Natural killer cell treated with Interleukin-12 subunit alpha and Interleukin-12 subunit beta and Interleukin-15 and Interleukin-18, amount 100 ng/mL, for 72 hours (primary cell): Measurements from ENCODE around the gene KCNMA1. TPM values are rescaled to one million over a fixed set of nuclear protein-coding genes. Genes with fewer than 3 reads are reported as not detected.

ENCODE experiments used
- ATAC-seq, 2 donors: fragments of 150-1000 bp; cut with Tn5 transposase in 1 of 2; sonication (Bioruptor Pico), chemical (Tn5 transposase) in 1 of 2; 2 replicates each; pipeline ENCODE4 v1.10.0; 2021
- DNase-seq: peaks from one replicate; pipeline ENCODE4 v3.0.0; 2022; ENCODE audit warnings: low spot score
- H3K27ac Mint-ChIP-seq, 2 donors: 1 replicate in 1 of 2; 2 replicates in 1 of 2; pipeline ENCODE4 v1.8.0; 2022; ENCODE audit warnings: mixed read lengths in 2 of 2, mild to moderate bottlenecking in 1 of 2, moderate library complexity in 1 of 2
- H3K27me3 Mint-ChIP-seq, 2 donors: 1 replicate in 1 of 2; 2 replicates in 1 of 2; pipeline ENCODE4 v1.8.0; 2022; ENCODE audit warnings: mixed read lengths in 2 of 2
- H3K36me3 Mint-ChIP-seq: one replicate; pipeline ENCODE4 v1.8.0; 2022; ENCODE audit warnings: mixed read lengths
- H3K4me1 Mint-ChIP-seq, 2 donors: 1 replicate in 1 of 2; 2 replicates in 1 of 2; pipeline ENCODE4 v1.8.0; 2022; ENCODE audit warnings: low read depth in 2 of 2, mixed read lengths in 2 of 2, mild to moderate bottlenecking in 1 of 2
- H3K4me3 Mint-ChIP-seq: one replicate; pipeline ENCODE4 v1.8.0; 2022; ENCODE audit warnings: mixed read lengths
- H3K9me3 Mint-ChIP-seq: 2 replicates; pipeline ENCODE4 v1.8.0; 2022; ENCODE audit warnings: mixed read lengths
- total RNA-seq, 2 donors: library from RNA; stranded (reverse); gene quantifications; one replicate each; pipeline ENCODE4 v1.2.3, GENCODE V29; 2022

KCNMA1 gene
- total RNA-seq, 2 donors from 2014 or later: 2.8 TPM; not detected in 1

GRCh38 chr10:77478962-77479359 lies 158.6 kb downstream of the KCNMA1 start:
- no peak for DNase-seq
- Mint-ChIP-seq H3K9me3 (no peaks in the 10 kb centered on the region), H3K4me3 (no peak overlapping the region), H3K4me1 (no peaks in the 10 kb centered on the region), H3K27me3 (peaks cover 5 to 17% of the 10 kb centered on the region in 2 donors), H3K27ac (no peak overlapping the region), H3K36me3 (no peaks in the 10 kb centered on the region)
- no peak for ATAC-seq

GRCh38 chr10:77478247-77478961 lies 159.2 kb downstream of the KCNMA1 start:
- Mint-ChIP-seq H3K4me1 (no peaks in the 10 kb centered on the region), H3K27me3 (peaks cover 2 to 17% of the 10 kb centered on the region in 2 donors), H3K4me3 (no peak overlapping the region), H3K27ac (no peak overlapping the region), H3K36me3 (no peaks in the 10 kb centered on the region), H3K9me3 (no peaks in the 10 kb centered on the region)
- DNase-seq (no peak), ATAC-seq (no peak)

GRCh38 chr10:77475522-77475921 lies 162.1 kb downstream of the KCNMA1 start:
- H3K4me3 Mint-ChIP-seq: no peak overlapping the region
- no peaks in the 10 kb centered on the region for H3K4me1 Mint-ChIP-seq
- no peak for DNase-seq
- peaks cover 0 to 17% of the 10 kb centered on the region in 2 donors for H3K27me3 Mint-ChIP-seq
- no peaks in the 10 kb centered on the region for H3K36me3 Mint-ChIP-seq
- H3K9me3 Mint-ChIP-seq: no peaks in the 10 kb centered on the region
- no peak overlapping the region for H3K27ac Mint-ChIP-seq
- no peak for ATAC-seq

- Mint-ChIP-seq H3K27ac (no peak overlapping the region), H3K4me3 (no peak overlapping the region), H3K27me3 (peaks cover 0 to 17% of the 10 kb centered on the region in 2 donors), H3K36me3 (no peaks in the 10 kb centered on the region), H3K9me3 (no peaks in the 10 kb centered on the region), H3K4me1 (no peaks in the 10 kb centered on the region)
- DNase-seq (no peak), ATAC-seq (no peak)
These were observed 162.7 kb downstream of the KCNMA1 start for GRCh38 chr10:77474939-77475338.

GRCh38 chr10:77474386-77474785 lies 163.2 kb downstream of the KCNMA1 start:
- ATAC-seq: no peak
- no peaks in the 10 kb centered on the region for H3K4me1 Mint-ChIP-seq
- no peaks in the 10 kb centered on the region for H3K36me3 Mint-ChIP-seq
- H3K9me3 Mint-ChIP-seq: no peaks in the 10 kb centered on the region
- H3K4me3 Mint-ChIP-seq: no peak overlapping the region
- H3K27ac Mint-ChIP-seq: no peak overlapping the region
- H3K27me3 Mint-ChIP-seq: peaks cover 0 to 17% of the 10 kb centered on the region in 2 donors
- DNase-seq: no peak

- no peaks in the 10 kb centered on the region for H3K27me3 Mint-ChIP-seq
- H3K9me3 Mint-ChIP-seq: no peaks in the 10 kb centered on the region
- ATAC-seq (no peak), DNase-seq (no peak)
- H3K4me3 Mint-ChIP-seq: no peak overlapping the region
- H3K36me3 Mint-ChIP-seq: no peaks in the 10 kb centered on the region
- no peaks in the 10 kb centered on the region for H3K4me1 Mint-ChIP-seq
- H3K27ac Mint-ChIP-seq: no peak overlapping the region
These were observed 165.5 kb downstream of the KCNMA1 start for GRCh38 chr10:77472146-77472545.

- H3K27ac Mint-ChIP-seq: no peak overlapping the region
- H3K4me1 Mint-ChIP-seq: no peaks in the 10 kb centered on the region
- no peaks in the 10 kb centered on the region for H3K9me3 Mint-ChIP-seq
- no peak overlapping the region for H3K4me3 Mint-ChIP-seq
- no peaks in the 10 kb centered on the region for H3K36me3 Mint-ChIP-seq
- no peaks in the 10 kb centered on the region for H3K27me3 Mint-ChIP-seq
- ATAC-seq: no peak
- DNase-seq: no peak
These were observed 166.5 kb downstream of the KCNMA1 start for GRCh38 chr10:77471069-77471536.

GRCh38 chr10:77467422-77467963 lies 170.1 kb downstream of the KCNMA1 start:
- no peaks in the 10 kb centered on the region for H3K4me1 Mint-ChIP-seq

GRCh38 chr10:77463967-77464745 lies 173.5 kb downstream of the KCNMA1 start:
- peaks cover 2 to 13% of the 10 kb centered on the region in 2 donors for H3K27me3 Mint-ChIP-seq
- no peak for DNase-seq
- no peak for ATAC-seq
- H3K36me3 Mint-ChIP-seq: no peaks in the 10 kb centered on the region
- no peaks in the 10 kb centered on the region for H3K9me3 Mint-ChIP-seq
- no peak overlapping the region for H3K27ac Mint-ChIP-seq
- H3K4me1 Mint-ChIP-seq: no peaks in the 10 kb centered on the region
- no peak overlapping the region for H3K4me3 Mint-ChIP-seq

More at GRCh38 chr10:77467422-77467963, 170.1 kb downstream of the KCNMA1 start:
- ATAC-seq (no peak), DNase-seq (no peak)
- H3K4me3 Mint-ChIP-seq: no peak overlapping the region
- no peaks in the 10 kb centered on the region for H3K27me3 Mint-ChIP-seq
- H3K36me3 Mint-ChIP-seq: no peaks in the 10 kb centered on the region
- no peak overlapping the region for H3K27ac Mint-ChIP-seq
- H3K9me3 Mint-ChIP-seq: no peaks in the 10 kb centered on the region

- no peak overlapping the region for H3K4me3 Mint-ChIP-seq
- H3K36me3 Mint-ChIP-seq: no peaks in the 10 kb centered on the region
- no peak overlapping the region for H3K27ac Mint-ChIP-seq
- H3K9me3 Mint-ChIP-seq: no peaks in the 10 kb centered on the region
- DNase-seq (no peak), ATAC-seq (no peak)
- peaks cover 7 to 20% of the 10 kb centered on the region in 2 donors for H3K27me3 Mint-ChIP-seq
- H3K4me1 Mint-ChIP-seq: no peaks in the 10 kb centered on the region
These were observed 174.1 kb downstream of the KCNMA1 start for GRCh38 chr10:77463499-77463898.

- Mint-ChIP-seq H3K4me1 (no peaks in the 10 kb centered on the region), H3K27ac (no peak overlapping the region), H3K36me3 (no peaks in the 10 kb centered on the region), H3K27me3 (peaks cover 11 to 25% of the 10 kb centered on the region in 2 donors), H3K4me3 (no peak overlapping the region), H3K9me3 (no peaks in the 10 kb centered on the region)
- DNase-seq (no peak), ATAC-seq (no peak)
These were observed 175.8 kb downstream of the KCNMA1 start for GRCh38 chr10:77461636-77462296.

- H3K27me3 Mint-ChIP-seq: peaks cover 15 to 30% of the 10 kb centered on the region in 2 donors
- no peak overlapping the region for H3K4me3 Mint-ChIP-seq
- no peaks in the 10 kb centered on the region for H3K4me1 Mint-ChIP-seq
- no peaks in the 10 kb centered on the region for H3K9me3 Mint-ChIP-seq
- ATAC-seq (no peak), DNase-seq (no peak)
- no peaks in the 10 kb centered on the region for H3K36me3 Mint-ChIP-seq
- H3K27ac Mint-ChIP-seq: no peak overlapping the region
These were observed 177.7 kb downstream of the KCNMA1 start for GRCh38 chr10:77459905-77460304.

- Mint-ChIP-seq H3K27ac (no peak overlapping the region), H3K36me3 (no peaks in the 10 kb centered on the region), H3K4me1 (no peaks in the 10 kb centered on the region), H3K27me3 (peaks cover 18 to 30% of the 10 kb centered on the region in 2 donors), H3K4me3 (no peak overlapping the region), H3K9me3 (no peaks in the 10 kb centered on the region)
- ATAC-seq (no peak), DNase-seq (no peak)
These were observed 178.5 kb downstream of the KCNMA1 start for GRCh38 chr10:77458986-77459590.
